Measurements from ENCODE around the gene RPS15. TPM values are rescaled to one million over a fixed set of nuclear protein-coding genes. Genes with fewer than 3 reads are reported as not detected.
A peak's percentile ranks its signal among the peaks of the same experiment; 100 is the strongest.

Gene RPS15
- total and polyA plus RNA-seq, 4 donors, result 296 to 954 (median 414) TPM

GRCh38 chr19:1399079-1399478 lies 39.1 kb upstream of the RPS15 start:
- TF ChIP-seq JUND (IDR thresholded peaks at IDR 0.05), result no peak
- no peak for TF ChIP-seq GABPA (IDR thresholded peaks at IDR 0.05 in 1 of 2, conservative IDR thresholded peaks at IDR 0.05 in 1 of 2)
- no peak for TF ChIP-seq RXRA (IDR thresholded peaks at IDR 0.05)
- TF ChIP-seq MAX (IDR thresholded peaks at IDR 0.05), result no peak
- TF ChIP-seq HNF4A (conservative IDR thresholded peaks at IDR 0.05), result no peak
- no peak for TF ChIP-seq REST (IDR thresholded peaks at IDR 0.05)
- TF ChIP-seq CTCF (IDR thresholded peaks at IDR 0.05; ENCODE audit: low read depth, low read length, missing input control), result no peak
- TF ChIP-seq ZBTB33 (IDR thresholded peaks at IDR 0.05), result no peak
- no peak for TF ChIP-seq YY1 (IDR thresholded peaks at IDR 0.05)
- TF ChIP-seq SP1 (IDR thresholded peaks at IDR 0.05), result no peak
- TF ChIP-seq HNF4G (IDR thresholded peaks at IDR 0.05), result no peak
- no peak for TF ChIP-seq RAD21 (IDR thresholded peaks at IDR 0.05)
- 87% methylated on average over 19 of the region's 19 CpGs for WGBS
- Histone ChIP-seq H3K4me1 (ENCODE audit: control insufficient read depth in 4 of 4, insufficient read depth in 4 of 4, low read length in 3 of 4) (peaks cover 29 to 67% (median 50%) of the 10 kb centered on the region in 4 donors), H3K4me3 (ENCODE audit: low read depth in 1 of 3, low read length in 3 of 3) (no peak overlapping the region), H3K9ac (ENCODE audit: low read depth in 1 of 2, low read length in 2 of 2) (no peak overlapping the region), H3K27ac (ENCODE audit: low read depth in 1 of 2, low read length in 2 of 2) (peak overlapping the region; percentile 73 to 93), H3K36me3 (ENCODE audit: control insufficient read depth in 4 of 4, insufficient read depth in 3 of 4, low read depth in 1 of 4, low read length in 3 of 4) (peaks cover 0 to 6% (median 2%) of the 10 kb centered on the region in 4 donors), H3K9me3 (ENCODE audit: control insufficient read depth in 4 of 4, low read length in 3 of 4) (no peaks in the 10 kb centered on the region), H3K27me3 (ENCODE audit: control insufficient read depth in 4 of 4, insufficient read depth in 4 of 4, low read length in 3 of 4) (no peaks in the 10 kb centered on the region)
- no peak for DNase-seq (ENCODE audit: low spot score)

- Histone ChIP-seq H3K4me3 (ENCODE audit: low read depth in 1 of 3, low read length in 3 of 3) (peak overlapping the region in 2 of 3 donors; percentile 69 to 94), H3K27ac (ENCODE audit: low read depth in 1 of 2, low read length in 2 of 2) (peak overlapping the region; percentile 73 to 93), H3K9ac (ENCODE audit: low read depth in 1 of 2, low read length in 2 of 2) (no peak overlapping the region), H3K36me3 (ENCODE audit: control insufficient read depth in 4 of 4, insufficient read depth in 3 of 4, low read depth in 1 of 4, low read length in 3 of 4) (peaks cover 0 to 6% (median 2%) of the 10 kb centered on the region in 4 donors), H3K9me3 (ENCODE audit: control insufficient read depth in 4 of 4, low read length in 3 of 4) (no peaks in the 10 kb centered on the region), H3K4me1 (ENCODE audit: control insufficient read depth in 4 of 4, insufficient read depth in 4 of 4, low read length in 3 of 4) (peaks cover 29 to 62% (median 47%) of the 10 kb centered on the region in 4 donors), H3K27me3 (ENCODE audit: control insufficient read depth in 4 of 4, insufficient read depth in 4 of 4, low read length in 3 of 4) (no peaks in the 10 kb centered on the region)
- no peak for DNase-seq (ENCODE audit: low spot score)
- WGBS, result 70% methylated on average over 15 of the region's 15 CpGs
- no peak for TF ChIP-seq FOXA1 (IDR thresholded peaks at IDR 0.05)
- no peak for TF ChIP-seq NR2F2 (IDR thresholded peaks at IDR 0.05)
- TF ChIP-seq YY1 (IDR thresholded peaks at IDR 0.05), result no peak
- no peak for TF ChIP-seq ATF3 (IDR thresholded peaks at IDR 0.05)
- no peak for TF ChIP-seq RXRA (IDR thresholded peaks at IDR 0.05)
- no peak for TF ChIP-seq HNF4A (conservative IDR thresholded peaks at IDR 0.05)
- no peak for TF ChIP-seq EGR1 (IDR thresholded peaks at IDR 0.05; ENCODE audit: low read depth in 2 of 2)
- no peak for TF ChIP-seq GABPA (IDR thresholded peaks at IDR 0.05 in 1 of 2, conservative IDR thresholded peaks at IDR 0.05 in 1 of 2)
- TF ChIP-seq REST (IDR thresholded peaks at IDR 0.05), result no peak
- TF ChIP-seq SP1 (IDR thresholded peaks at IDR 0.05), result no peak
- no peak for TF ChIP-seq MAX (IDR thresholded peaks at IDR 0.05)
- no peak for TF ChIP-seq RAD21 (IDR thresholded peaks at IDR 0.05)
- TF ChIP-seq ZBTB33 (IDR thresholded peaks at IDR 0.05), result no peak
- no peak for TF ChIP-seq FOXA2 (IDR thresholded peaks at IDR 0.05)
- TF ChIP-seq HNF4G (IDR thresholded peaks at IDR 0.05), result no peak
- no peak for TF ChIP-seq JUND (IDR thresholded peaks at IDR 0.05)
Measured at GRCh38 chr19:1399745-1400144, 38.5 kb upstream of the RPS15 start.
